SH-SY5Y (cell line): Measurements from ENCODE around the gene ACTRT2.

ENCODE experiments used
- GATA2 ChIP-seq: IDR thresholded peaks from 2 replicates; pipeline ENCODE4 v1.6.1; 2011; ENCODE audit warnings: mild to moderate bottlenecking, low read depth, low read length
- GATA3 ChIP-seq: IDR thresholded peaks from 2 replicates; pipeline ENCODE4 v1.6.1; 2011; ENCODE audit warnings: low read depth, mild to moderate bottlenecking, low read length, moderate library complexity

- no peak for TF ChIP-seq GATA2
- TF ChIP-seq GATA3 = no peak
Measured at GRCh38 chr1:3001471-3002348, 19.6 kb upstream of the ACTRT2 start.
